Activated CD4-positive, alpha-beta T cell treated with anti-CD3 and anti-CD28 coated beads, Interleukin-2, amount 10 ng/mL, durations not matched to agents 24 days and 14 days (primary cell): ENCODE measurements around the gene WFS1. TPM values are rescaled to one million over a fixed set of nuclear protein-coding genes. Genes with fewer than 3 reads are reported as not detected.

Experiments used
- DNase-seq: peaks from one replicate; pipeline ENCODE4 v3.0.0; 2022
- H3K27ac Mint-ChIP-seq: one replicate; pipeline ENCODE4 v1.8.0; 2022; ENCODE audit warnings: mild to moderate bottlenecking, mixed read lengths
- H3K27me3 Mint-ChIP-seq: one replicate; pipeline ENCODE4 v1.8.0; 2022; ENCODE audit warnings: mixed read lengths
- H3K36me3 Mint-ChIP-seq: one replicate; pipeline ENCODE4 v1.8.0; 2022; ENCODE audit warnings: low read depth, mild to moderate bottlenecking, mixed read lengths
- H3K4me1 Mint-ChIP-seq: one replicate; pipeline ENCODE4 v1.8.0; 2021; ENCODE audit warnings: mixed read lengths
- H3K4me3 Mint-ChIP-seq: one replicate; pipeline ENCODE4 v1.8.0; 2022; ENCODE audit warnings: mild to moderate bottlenecking, moderate library complexity, mixed read lengths
- H3K9me3 Mint-ChIP-seq: one replicate; pipeline ENCODE4 v1.8.0; 2021; ENCODE audit warnings: mixed read lengths
- intact Hi-C: fragments of 100-400 bp; cut with micrococcal nuclease; formaldehyde crosslinking; loops from one replicate; pipeline ENCODE4 v1.15.1; 2023
- total RNA-seq: library from RNA; stranded (reverse); gene quantifications from 2 replicates; pipeline ENCODE4 v1.2.3, GENCODE V29; 2022

WFS1 gene
- total RNA-seq, 1 donor from 2014 or later = 4.7 TPM

GRCh38 chr4:6350646-6351045, 81.0 kb downstream of the WFS1 start:
- no peak overlapping the region for H3K27ac Mint-ChIP-seq
- no peak overlapping the region for H3K4me3 Mint-ChIP-seq
- no peaks in the 10 kb centered on the region for H3K36me3 Mint-ChIP-seq
- H3K4me1 Mint-ChIP-seq = no peaks in the 10 kb centered on the region
- DNase-seq = no peak
- H3K27me3 Mint-ChIP-seq = peaks cover 5% of the 10 kb centered on the region
- H3K9me3 Mint-ChIP-seq = no peaks in the 10 kb centered on the region
- intact Hi-C loops = no loop called here

DNA sequence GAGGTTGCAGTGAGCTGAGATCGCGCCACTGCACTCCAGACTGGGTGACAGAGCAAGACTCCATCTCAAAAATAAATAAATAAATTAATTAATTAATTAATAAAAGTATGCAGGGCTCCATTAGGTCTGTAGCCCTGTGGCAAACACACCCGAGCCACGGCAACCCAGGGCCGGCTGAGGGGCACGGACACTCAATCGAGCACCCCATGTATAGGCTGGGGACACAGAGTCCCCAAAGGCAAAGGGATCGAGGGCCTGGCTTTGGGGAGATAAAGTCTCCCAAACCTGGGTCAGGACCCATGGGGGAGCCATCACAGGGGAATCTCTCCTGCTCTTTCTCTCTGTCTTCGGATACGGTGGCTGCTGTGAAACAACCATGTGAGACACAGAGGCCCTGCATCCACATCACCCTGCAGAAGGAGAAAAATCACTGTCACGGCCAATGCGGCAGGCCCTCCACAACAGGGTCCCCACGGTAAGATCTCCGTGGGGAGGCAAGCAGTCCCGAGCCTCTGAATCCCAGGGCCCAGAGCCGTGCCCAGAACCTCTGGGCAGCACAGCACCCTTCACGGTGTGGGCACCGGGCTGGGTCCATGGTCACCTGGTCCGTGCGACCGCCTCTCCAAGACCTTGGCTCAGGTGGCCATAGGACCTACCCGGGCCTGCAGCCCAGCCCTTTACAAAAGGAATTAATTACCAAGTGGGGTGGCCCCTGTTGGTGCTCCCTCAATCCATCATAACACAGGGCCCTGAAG, 81.8 kb downstream of the WFS1 start:
- Mint-ChIP-seq H3K27ac (no peak overlapping the region), H3K36me3 (no peaks in the 10 kb centered on the region), H3K4me3 (no peak overlapping the region), H3K9me3 (no peaks in the 10 kb centered on the region), H3K4me1 (no peaks in the 10 kb centered on the region), H3K27me3 (peaks cover 3% of the 10 kb centered on the region)
- intact Hi-C loops = no loop called here
- no peak for DNase-seq

- Mint-ChIP-seq H3K4me1 (no peaks in the 10 kb centered on the region), H3K27me3 (peaks cover 3% of the 10 kb centered on the region), H3K27ac (no peak overlapping the region), H3K36me3 (no peaks in the 10 kb centered on the region), H3K4me3 (no peak overlapping the region), H3K9me3 (no peaks in the 10 kb centered on the region)
- DNase-seq = no peak
- intact Hi-C loops = no loop called here
These were observed 82.5 kb downstream of the WFS1 start for GRCh38 chr4:6352031-6352692.

Other genes starting within 250 kb of the WFS1 start
- 10.3 and 11.3 TPM in 2 replicates for gene JAKMIP1, start 69.3 kb upstream of the WFS1 start, total RNA-seq
- not detected in 2 replicates for gene PPP2R2C, start 202.8 kb downstream of the WFS1 start, total RNA-seq